Erythroblast (primary cell): Measurements from ENCODE around the gene ABCD1.

Experiments used
- GATA1 ChIP-seq: IDR thresholded peaks from 2 replicates; pipeline ENCODE4 v1.6.1; 2011; ENCODE audit warnings: low read depth, mild to moderate bottlenecking, control low read depth, low read length, moderate library complexity
- POLR2A ChIP-seq: IDR thresholded peaks from 2 replicates; pipeline ENCODE4 v1.6.1; 2011; ENCODE audit warnings: mild to moderate bottlenecking, low read length

DNA sequence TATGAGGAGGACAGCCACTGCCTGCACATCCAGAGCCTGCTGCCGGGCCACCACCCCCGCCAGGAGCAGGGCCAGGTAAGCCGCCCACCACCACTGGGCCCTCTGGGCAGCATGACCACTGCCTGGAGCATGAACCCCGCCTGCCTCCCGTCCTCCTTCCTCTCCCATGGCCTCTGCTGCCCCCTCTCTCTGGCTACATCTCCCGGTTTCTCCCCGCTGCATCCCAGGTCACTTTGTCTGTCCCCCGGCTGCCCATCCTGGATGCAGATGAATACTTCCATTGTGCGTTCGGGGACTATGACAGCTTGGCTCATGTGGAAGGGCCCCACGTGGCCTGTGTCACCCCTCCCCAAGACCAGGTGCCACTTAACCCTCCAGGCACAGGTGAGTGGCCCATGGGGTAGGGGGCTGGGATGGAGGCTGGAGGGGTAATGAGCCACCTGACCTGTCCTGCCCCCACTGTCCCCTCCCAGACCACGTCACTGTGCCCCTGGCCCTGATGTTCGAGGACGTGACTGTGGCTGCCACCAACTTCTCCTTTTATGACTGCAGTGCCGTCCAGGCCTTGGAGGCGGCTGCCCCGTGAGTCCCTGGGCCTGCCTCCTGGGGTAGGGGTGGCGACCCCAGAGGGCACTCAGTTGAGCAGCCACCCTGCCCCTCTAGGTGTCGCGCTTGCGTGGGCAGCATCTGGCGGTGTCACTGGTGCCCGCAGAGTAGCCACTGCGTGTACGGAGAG lies 45.4 kb downstream of the ABCD1 start:
- TF ChIP-seq GATA1, result no peak
- no peak for TF ChIP-seq POLR2A
